Kasumi-1 (cell line): ENCODE data around the gene RBMS1.

ENCODE experiments used
- DNase-seq, 2 experiments: peaks; one replicate each; lab custom pipeline; 2025; lab: John Stamatoyannopoulos, UW

The RBMS1 gene

DNA sequence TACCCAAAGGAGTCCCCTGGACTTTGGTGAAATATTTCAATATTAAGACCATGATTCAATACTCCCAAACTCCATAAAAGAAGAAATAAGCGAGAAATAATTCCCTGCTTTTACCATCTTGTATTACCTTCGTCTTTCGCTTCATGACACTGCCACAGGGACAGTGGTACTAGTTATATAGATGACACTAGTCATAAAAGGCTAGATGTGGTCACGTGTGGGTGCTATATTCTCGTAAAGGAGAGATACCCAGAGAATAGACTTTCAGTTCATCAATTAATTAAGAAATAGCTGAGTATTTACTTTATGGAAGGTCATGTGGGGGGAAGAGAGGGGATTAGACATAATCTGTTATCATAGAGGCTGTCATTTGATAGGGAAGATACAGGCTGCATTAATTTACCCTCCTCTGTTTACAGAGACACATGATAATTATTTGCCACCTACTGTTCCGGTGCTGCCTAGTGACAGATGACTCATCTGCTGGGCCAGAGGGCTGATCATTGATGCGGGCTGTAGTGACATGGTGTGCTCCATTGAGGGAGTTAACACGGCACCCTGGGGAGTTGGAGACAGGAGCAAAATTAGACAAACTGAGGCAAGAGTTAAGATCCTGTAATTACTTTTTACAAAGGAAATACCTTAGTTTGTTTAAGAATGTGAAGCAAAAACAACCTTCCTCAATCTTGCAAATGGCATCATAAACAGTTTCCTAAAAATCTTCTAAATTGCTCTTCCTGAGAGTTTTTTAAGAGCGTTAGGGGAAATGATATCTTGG is 215.3 kb downstream of the RBMS1 start:
- DNase-seq, result no peak

DNA sequence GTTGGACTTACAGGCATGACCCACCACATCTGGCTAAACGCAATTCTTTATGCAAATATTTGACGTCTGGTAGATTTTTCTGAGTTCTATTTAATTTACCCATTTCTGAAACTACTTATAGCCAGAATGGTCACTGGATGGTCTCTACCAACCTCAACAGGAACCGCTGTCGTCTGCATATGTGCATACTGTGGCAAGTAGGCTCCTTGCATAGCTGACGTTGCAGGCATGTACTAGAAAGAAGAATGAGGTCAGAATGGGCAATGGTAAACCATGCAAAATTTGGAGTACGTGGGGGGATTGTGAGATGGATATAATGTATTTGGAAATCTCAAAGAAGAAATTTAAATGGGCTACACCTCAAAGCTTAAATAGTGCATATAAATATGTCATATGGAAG is 216.5 kb downstream of the RBMS1 start:
- no peak for DNase-seq

DNA sequence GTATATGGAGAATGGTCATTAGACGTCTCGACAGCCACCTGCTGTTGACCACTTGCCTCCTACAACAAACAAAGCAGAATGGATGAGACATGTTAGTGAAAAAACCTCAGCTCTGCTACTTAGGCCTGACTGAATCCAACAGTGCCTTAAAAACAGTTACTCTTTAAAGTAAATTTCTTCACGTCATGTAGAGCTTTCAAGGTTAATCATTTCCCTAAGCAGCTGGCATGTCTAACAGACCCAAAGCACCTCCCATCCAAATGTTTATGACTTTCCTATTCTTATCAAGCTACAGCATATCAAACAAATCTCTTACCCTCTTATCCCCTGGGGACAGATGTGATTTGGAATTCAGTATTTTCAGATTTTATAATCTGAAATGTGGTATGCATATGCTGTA is 218.0 kb downstream of the RBMS1 start:
- DNase-seq, result no peak

DNA sequence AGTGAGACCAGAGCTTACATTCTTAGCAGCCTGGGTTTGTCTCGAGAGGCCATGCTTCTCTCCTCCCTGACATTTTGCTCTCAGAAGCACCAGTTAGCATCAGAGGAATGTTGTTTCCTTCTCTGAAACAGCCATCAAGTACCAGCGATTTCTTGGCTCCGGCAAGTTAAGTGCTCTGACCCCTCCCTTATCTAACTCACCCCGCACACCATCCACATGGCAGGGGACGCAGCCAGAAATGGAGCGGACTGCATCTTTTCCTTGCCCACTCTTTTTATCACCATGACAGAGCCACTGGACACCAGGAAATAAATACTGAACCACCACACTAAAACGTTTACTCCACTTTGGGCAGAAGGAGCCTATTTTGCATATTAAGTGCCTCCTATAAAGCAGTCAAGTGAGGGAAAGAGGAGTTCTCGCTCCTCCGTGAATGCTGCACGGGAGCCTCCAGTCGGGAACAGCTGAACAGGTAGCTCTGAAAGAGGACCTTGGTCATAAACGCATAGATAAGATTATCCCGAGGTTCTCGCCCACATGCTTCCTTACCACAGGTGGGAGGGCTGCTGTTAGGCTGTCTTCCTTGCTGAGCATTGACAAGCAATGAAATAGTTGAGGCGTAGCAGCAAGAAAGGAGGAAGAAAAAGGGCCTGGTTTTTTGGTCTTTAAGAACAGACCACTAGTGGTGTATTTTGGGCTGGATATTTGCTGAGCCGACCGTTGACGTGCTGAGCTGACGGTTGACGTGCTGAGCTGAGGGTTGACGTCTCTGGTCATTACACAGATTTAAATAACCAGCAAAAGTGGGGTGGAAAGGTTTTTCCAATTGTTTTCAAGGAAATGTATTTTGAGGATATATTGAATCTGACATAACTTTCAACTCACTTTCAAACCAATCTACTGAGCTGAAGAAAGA is 222.2 kb downstream of the RBMS1 start:
- DNase-seq, result no peak

DNA sequence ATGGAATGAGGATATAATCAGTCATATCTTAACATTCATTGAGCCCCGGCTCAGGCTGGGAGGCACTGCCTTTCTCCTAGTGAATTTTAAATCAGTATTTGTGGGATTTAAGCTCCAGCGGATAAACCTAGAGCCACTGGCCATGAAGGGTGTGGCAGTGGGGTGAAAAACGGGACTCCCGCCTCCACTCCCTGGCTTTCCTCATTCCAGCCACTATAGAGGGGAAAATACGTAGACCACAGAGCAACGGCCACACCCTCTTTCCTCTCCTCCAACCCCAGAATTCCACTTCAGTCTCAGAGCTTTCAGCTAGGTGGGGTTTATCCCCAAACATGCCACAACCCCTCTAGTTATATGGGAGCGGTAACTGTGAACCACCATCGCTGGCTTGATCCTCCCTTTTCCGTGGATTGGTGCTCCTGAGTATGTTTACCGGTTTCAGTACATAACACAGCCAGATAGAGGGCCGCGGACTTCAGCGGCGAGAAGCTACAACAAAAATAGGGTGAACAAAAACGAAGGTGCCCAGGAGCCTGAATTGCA is 223.0 kb downstream of the RBMS1 start:
- DNase-seq, result no peak

DNA sequence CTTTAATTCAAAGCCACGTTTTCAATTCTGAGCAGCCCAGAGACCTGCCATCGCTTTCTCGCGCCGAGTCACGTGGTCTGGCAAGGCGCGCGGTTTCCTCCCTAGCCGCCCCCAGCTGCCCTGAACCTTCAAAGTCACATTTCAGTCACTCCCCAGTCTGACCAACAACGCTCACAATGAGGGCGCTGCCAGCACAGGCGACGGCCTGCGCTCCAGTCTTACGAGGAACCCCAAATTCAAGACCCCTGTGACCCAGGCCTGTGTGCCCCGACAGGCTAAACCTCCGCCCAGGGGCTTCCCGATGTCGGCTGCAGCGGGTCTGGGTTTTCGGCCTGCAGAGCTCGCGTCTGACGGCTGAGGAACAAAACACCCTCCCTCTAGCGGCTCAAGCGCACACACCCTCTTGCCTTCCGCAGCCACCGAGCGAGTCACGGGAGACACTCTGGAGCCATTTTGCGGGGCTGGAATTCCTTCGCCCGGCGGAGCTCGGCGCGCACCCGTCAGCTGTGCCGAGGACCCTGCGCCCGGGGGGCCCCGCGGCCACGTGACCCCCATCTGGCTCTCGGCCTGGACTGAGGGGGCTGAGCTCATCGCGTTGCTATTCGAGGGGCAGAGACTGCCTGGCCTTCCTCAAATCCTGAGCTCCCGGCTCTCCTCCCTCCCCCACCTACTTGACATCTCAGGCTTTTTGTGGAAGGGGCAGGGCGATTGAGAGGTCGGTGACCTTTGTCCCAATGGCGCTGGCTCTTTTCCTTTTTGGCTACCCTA is 223.6 kb downstream of the RBMS1 start:
- no peak for DNase-seq

DNA sequence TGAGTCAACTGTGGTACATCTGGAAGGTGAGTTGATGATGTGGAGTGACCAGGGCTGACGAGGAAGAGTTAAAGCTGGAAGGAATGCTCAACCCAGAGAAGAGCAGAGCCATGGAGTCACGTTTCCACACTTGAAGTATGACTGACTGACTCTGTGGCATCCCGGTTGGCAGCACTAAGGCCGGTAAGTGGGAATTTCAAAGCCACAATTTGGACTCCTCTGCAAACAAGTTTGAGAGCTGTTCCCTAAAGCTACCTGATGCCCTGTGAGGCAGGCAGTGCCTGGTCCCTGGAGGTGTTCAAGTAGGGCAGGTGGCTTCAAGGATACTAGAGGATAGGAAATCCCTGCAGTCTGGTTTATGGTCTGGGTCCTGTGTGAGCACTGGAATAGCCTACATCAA is 224.2 kb downstream of the RBMS1 start:
- DNase-seq, result no peak

DNA sequence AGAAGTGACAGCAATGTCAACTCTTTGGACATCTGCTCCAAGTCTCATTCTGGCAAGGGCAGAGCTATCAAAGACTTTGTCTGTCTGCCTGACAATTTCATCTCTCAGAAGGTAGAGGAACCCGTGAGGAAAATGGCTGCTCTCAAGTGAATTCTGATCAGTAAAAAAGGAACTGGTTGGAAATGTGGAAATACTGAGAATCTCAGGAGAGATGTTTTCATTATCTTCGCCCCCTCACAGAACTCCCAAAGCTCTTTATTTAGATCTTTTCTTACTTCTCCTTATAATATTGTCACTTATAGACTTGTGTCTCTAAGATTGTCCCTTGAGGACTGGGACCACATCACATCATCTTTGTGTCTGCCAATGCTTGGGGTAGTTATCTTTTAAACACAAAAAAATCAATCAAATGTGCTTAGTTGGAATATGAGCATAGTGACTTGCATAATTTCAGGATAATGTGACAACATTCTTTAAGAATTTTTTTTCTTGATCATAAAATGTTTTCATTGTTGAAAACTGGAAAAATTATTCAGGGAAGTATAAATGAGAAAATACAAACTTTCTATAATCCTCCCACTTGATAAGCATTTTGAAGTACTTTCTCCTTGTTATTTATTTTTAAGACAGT is 225.3 kb downstream of the RBMS1 start:
- DNase-seq, result no peak

DNA sequence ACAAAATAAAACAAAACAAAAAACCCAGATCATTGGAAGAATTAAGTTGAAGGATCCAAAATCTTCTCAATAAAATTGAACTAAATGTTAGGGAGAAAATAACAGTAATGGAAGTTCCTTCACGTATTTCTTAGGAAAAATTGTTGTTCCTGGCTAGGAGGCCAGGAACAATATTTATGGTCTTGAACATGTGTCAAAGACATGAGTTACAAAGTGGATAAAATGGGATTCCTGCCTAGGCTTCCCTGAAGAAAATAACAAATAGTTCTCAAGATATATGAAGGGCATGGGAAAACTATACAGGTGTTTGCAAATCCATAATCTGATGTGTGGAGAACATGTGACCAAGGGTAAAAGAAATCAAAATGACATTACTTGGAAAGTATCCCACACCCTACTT is 225.9 kb downstream of the RBMS1 start:
- DNase-seq, result no peak

DNA sequence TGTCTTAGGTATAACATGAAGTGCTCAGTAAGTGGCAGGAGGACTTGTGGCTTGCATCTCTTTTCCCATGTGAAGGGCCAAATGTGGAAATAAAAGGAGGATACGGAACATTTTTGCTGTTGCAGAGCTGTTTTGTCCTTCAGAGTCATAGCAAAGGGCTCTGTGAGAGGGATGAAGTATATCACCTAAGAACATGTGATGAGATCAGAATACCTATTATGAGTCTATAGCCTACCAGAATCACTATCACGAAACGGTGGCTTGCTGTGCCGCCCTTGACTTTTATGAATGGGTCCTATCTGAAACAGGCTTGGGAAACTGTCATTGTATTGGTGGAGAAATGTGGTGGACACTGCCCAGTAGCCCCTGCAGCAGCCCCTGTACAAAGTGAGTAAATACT is 226.6 kb downstream of the RBMS1 start:
- DNase-seq, result no peak

DNA sequence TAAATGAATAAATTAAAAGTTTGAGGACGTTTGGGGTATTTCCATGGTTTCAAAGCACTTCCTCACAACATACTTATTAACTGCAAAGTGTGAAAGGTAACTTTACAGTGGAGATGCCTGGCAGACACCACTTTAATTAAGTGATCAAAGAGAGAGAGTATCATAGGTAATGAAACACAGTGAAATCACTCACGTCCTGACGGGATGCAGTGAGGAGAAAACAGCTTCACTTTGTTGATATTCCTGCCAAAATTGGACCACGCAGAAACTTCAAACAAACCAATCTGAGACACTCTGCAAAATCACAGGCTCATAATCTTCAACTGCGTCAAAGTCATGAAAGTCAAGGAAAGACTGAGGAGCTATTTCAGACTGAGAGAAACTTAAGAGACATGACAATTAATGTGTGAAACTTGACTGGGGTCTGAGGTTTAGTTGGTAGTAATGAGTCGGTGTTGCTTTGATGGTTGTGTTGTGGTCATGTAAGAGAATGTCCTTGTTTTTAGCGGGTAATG is 227.5 kb downstream of the RBMS1 start:
- DNase-seq, result no peak

DNA sequence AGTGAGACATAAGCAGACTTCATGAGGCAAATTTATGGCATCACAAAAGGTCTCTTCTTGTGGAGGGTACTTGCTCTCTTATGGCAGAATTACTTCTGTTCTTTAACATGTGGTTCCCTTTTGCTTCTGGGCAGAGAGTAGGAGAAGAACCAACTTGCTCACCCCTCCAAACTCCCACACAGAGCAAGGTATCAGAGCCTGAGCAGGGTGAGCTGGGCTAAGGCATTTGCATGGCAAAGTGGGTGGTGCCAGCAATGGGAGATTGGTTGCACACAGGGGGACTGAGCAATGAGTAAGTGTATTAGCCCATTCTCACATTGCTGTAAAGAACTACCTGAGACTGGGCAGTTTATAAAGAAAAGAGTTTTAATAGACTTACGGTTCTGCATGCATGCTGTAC is 229.3 kb downstream of the RBMS1 start:
- DNase-seq, result no peak

DNA sequence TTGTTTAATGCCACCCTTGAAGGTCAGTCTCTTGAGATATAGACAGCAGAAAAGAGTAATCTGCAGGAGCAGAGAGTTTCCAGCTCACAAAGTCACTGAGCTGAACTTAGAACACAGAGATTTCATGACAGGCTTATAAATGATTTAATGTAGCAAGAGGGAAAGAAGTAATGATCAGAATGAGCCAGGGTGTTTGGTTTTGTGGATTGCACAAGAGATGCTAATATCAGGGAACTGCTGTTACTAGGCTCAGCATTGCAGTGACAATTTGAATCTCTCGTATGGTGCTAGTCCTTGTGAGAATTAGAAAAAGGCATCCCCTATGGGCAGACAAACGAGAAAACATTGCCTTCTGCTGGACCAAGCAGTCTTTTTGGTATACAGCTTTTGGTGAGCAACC is 231.9 kb downstream of the RBMS1 start:
- no peak for DNase-seq

DNA sequence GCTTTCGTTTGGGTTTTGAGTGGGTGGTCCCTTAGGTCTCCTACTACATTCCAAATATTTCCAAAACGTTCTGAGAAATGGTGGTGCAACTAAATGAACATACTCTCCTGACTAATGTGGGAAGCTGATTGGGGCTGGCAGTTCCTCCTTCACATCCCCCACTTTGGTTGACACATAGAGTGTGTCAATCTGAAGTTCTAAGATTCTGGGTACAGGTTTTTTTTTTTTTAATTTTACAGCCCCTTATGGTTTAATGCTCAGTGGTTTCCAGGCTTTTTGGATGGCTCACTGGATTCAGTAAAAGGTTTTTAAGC is 235.2 kb downstream of the RBMS1 start:
- no peak for DNase-seq

DNA sequence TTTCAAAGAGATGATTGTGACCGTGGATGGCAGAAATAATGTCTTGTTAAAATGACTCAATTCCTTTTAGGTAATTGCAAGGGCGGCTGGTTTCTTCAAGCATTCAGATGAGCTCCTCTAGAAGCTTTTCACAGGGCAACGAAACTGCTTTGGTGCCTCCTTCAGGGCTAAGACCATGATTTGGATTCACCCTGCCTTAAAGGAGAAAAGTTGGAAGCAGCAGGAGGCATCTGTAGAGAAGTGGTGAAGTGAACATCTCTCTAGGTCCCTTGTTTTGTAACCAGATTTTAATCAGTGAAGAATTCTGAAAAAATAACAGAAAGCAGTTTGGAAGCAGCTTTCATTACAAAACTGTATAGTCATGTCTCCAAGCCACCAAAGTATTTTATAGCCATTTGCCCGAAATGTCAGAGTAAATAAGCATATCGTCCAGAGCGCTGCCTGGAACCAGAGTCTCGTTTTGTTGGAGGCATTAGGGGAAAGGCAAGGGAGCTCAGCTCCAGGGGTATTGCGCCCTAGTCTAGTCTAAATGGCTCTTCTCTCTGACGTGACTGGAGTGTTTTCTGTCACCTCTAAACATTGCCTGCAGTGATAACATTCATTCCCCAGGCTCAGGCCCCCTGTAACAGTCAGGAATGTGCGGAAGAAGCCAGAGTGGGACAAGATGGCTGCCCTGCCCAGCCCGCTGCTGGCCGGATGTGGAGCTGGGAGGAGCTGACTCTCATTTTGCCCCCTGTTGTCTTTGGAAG is 235.7 kb downstream of the RBMS1 start:
- DNase-seq, result no peak

DNA sequence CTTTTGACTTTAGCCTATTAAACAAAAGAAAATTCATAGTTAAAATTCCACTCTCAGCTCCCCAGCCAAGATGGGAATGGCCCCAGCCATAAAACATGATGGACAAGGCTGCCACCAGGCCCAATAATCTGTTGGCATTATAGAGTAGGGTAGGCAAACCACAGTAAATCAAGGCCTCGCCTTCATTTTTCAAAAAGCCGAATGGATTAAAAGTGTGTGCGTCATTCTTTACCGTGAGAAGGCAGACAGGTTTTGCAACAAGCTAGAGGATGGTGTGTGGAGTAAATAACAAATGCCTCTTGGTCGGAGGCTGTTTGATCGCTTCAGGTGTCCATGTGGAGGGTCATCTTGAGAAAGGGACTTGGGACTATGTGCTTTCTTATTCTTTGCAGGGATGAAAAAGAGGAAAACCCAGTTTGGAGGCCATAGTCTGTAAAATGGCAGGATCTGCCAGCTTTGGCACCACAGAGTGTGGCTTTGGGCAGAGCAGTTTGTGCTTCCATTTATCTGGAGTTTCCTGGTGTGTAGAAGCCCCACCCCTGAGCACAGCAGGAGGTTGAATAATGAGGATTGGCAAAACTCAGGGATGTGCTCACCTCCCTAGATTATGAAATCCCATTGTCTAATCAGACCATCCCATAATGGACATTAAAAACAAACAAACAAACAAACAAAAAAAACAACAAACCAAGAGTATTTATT is 236.4 kb downstream of the RBMS1 start:
- DNase-seq, result no peak

DNA sequence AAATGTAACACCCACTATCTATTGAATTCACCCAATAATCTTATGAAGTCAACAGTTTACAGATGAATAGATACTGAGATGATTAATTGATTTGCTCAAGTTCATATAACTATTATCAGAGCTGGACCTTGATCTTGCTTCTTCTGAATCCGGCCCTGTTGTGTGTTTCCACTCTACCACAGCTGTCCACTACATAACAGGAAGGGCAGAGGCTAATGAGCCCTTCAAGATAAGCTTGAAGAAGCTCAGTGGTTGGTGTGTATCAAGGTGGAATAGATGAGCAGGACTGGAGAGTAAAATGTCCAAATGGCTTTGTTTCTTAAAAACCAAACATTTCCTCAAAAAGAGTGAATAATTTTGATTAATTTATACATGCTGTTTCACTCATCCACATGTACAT is 237.1 kb downstream of the RBMS1 start:
- DNase-seq, result no peak

DNA sequence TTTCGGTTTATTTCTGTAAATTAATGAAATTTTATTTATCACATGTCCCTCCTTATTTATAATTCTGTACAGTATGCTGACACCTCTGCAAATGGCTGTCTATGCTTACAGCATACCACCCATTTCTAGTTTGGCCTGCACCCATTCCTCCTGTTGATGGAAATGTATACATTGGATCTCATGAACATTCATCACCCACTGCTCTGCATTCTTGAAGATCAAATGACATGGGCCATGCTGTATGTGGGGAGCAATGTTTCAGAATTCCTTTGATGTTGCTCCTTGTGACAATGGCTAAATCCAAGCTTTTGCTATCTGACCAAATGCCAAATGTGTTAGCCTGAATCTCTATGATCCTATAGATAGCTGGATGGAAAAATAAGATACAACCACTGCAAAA is 238.2 kb downstream of the RBMS1 start:
- DNase-seq, result no peak

DNA sequence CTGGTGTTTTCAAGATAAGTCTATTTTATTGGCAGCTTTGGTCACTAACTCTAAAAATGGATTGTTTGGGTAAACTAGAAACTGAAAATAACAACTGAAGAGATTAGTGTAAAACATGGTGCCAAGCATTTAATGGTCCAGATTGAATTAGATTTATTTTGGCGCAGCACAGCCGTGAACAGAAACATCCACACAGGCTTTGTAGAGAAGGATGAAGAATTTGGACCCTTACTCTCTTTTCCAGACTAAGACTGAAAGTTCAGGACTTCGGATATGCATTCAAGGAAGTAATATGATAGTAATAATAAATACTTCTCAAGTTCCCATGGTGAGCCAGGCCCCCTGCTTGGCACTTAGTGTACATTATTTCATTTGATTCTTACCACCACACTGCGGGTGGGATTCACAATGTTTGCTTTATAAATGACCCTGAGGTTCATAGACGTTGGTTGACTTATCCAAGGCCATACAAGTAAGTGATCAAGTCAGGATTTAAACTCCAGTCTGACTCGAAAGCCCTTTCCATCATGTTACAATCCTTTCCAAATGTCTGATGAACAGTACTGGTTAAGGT is 239.3 kb downstream of the RBMS1 start:
- no peak for DNase-seq
